Epithelial cell of esophagus (primary cell): ENCODE data around the gene SNX22.
"Not testable (repeated sequence)": the region's sequence is repeated elsewhere in the genome, so short reads cannot be mapped to it uniquely, and the experiment has no call there.

Experiments used
- DNase-seq: peaks from one replicate; pipeline ENCODE4 v3.0.0; 2010; ENCODE audit warnings: low read depth
- H3K4me3 ChIP-seq: 2 replicates; pipeline ENCODE4 v1.5.1; 2011; ENCODE audit warnings: mild to moderate bottlenecking, low read length, control low read depth
- TF ChIP-seq, protein P1 (sequence below): IDR thresholded peaks from 2 replicates; pipeline ENCODE4 v1.5.1; 2011; ENCODE audit warnings: low read depth, mild to moderate bottlenecking, low read length, control low read depth, inconsistent platforms; ENCODE audit not compliant: insufficient read depth; ENCODE audit errors: missing control alignments

The SNX22 gene

DNA sequence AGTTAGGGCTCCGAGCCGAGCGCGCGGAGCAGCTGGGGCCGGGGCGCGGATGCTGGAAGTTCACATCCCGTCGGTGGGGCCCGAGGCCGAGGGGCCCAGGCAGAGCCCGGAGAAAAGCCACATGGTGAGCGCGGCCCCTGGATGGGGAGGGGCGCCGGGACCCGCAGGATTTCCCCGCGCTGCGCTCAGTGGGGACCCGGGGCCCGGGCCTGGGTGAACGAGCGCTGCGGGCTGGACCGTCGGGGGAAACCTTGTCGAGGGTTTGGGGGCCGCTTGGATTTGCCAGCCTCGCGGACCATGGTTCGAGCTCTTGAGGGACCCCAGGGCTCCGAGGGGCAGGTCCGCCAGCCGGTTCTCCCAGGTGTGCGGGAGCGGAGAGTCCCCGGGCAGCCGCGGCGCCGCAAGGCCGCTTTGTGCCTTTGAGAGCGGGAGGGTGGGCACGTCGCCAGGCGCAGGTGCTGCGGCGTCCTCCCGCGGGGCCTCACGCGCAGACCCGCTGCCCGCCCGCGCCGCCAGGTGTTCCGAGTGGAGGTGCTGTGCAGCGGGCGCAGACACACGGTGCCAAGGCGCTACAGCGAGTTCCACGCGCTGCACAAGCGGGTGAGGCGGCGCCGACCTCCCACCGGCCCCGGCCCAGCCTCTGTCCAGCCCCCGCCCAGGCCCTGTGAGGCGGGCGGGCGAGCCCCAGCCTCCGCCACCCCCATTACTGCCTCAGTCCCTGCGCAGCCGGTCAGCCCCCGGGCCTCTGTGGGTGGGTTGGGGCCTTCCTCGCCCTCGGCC is at the start of gene SNX22:
Gene SNX22, plus strand, starts transcription at position 5 of the 780 bp plus-strand sequence. Its CDS starts 45 bp downstream, at position 50.
- H3K4me3 ChIP-seq: peak within 1 kb of the TSS; percentile 40
- TF ChIP-seq, protein P1, sequence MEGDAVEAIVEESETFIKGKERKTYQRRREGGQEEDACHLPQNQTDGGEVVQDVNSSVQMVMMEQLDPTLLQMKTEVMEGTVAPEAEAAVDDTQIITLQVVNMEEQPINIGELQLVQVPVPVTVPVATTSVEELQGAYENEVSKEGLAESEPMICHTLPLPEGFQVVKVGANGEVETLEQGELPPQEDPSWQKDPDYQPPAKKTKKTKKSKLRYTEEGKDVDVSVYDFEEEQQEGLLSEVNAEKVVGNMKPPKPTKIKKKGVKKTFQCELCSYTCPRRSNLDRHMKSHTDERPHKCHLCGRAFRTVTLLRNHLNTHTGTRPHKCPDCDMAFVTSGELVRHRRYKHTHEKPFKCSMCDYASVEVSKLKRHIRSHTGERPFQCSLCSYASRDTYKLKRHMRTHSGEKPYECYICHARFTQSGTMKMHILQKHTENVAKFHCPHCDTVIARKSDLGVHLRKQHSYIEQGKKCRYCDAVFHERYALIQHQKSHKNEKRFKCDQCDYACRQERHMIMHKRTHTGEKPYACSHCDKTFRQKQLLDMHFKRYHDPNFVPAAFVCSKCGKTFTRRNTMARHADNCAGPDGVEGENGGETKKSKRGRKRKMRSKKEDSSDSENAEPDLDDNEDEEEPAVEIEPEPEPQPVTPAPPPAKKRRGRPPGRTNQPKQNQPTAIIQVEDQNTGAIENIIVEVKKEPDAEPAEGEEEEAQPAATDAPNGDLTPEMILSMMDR: no peak
- peak; percentile 13 for DNase-seq

DNA sequence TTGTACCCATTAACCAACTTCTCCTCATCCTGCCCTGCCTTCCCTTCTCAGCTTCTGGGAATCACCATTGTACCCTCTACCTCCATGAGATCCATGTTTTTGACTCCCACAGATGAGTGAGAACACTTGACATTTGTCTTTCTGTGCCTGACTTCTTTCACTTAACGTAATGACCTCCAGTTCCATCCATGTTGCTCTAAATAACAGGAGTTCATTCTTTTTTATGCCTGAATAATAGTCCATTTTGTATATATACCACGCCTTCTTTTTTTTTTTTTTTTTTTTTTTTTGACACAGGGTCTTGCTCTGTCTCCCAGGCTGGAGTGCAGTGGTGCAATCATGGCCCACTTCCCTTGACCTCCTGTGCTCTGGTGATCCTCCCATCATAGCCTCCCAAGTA is 49.0 kb upstream of the SNX22 start:
- TF ChIP-seq, protein P1: no peak
- H3K4me3 ChIP-seq: no peak overlapping the region
- no peak for DNase-seq

DNA sequence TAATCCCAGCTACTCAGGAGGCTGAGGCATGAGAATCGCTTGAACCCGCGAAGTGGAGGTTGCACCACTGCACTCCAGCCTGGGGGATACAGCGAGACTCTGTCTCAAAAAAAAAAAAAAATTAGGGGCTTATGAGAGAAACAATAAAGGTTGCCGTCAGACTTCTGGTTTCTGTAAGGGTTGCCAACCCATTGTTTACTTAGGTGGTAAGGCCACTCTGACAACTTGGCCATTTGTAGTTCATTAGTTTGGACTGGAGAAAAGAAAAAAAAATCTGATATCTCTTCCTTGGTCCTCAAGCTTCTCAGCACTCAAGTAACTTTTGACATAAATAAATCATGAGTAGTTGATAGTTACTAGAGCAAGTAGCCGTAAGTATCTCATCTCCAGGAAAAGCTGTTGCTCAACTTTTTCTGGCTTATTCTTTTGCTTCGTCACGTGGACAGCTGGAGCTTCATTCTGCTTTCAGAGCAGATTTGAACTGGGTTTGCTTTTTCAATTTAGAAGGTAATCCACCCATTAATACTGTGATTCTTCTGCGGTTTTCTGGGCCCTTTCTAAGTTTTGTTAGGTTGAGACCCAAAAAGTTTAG is 46.3 kb upstream of the SNX22 start:
- H3K4me3 ChIP-seq: no peak overlapping the region
- TF ChIP-seq, protein P1: no peak
- DNase-seq: peak; percentile 27

DNA sequence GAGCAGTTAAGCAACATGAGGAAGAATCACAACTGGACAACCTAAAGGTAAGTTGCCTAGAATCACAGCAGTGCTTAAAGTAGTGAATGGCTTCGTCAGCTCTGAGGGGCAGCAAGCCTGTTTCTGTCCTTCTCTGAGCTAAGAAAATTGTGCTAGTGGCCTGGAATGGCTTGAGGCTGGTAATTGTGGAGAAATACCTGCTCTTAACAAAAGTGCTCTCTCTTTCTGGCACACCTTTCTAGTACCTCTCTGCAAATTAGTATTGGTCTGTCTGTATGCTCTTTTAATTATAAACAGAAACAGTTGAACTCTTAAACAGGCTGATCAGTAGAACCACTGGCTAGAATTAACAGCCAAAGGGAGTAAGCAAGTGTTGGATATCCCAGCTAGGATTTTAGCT is 44.2 kb upstream of the SNX22 start:
- TF ChIP-seq, protein P1: no peak
- H3K4me3 ChIP-seq: no peak overlapping the region
- no peak for DNase-seq

DNA sequence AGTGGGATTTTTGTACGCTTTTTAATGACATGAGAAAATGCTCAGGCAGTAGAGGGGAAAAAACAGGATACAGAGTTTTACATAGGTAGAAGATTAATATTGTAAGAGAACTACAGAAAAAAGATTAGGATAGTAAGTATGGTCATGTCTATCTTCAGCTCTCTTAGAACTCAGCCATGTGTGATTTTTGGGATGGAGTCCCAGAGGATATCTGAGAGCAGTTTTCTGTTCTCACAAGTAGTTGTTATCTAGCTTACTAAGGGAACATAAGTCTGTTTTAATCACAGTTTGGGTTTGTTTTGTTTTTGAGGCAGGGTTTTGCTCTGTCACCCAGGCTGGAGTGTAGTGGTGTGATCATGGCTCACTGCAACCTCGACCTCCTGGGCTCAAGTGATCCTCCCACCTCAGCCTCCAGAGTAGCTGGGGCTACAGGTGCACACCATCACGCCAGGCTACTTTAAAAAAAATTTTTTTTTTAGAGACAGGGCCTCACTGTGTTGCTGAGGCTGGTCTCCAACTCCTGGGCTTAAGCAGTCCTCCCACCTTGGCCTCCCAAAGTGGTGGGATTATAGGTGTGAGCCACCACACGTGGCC is 41.3 kb upstream of the SNX22 start:
- DNase-seq, H3K4me3 ChIP-seq: not testable (repeated sequence)

DNA sequence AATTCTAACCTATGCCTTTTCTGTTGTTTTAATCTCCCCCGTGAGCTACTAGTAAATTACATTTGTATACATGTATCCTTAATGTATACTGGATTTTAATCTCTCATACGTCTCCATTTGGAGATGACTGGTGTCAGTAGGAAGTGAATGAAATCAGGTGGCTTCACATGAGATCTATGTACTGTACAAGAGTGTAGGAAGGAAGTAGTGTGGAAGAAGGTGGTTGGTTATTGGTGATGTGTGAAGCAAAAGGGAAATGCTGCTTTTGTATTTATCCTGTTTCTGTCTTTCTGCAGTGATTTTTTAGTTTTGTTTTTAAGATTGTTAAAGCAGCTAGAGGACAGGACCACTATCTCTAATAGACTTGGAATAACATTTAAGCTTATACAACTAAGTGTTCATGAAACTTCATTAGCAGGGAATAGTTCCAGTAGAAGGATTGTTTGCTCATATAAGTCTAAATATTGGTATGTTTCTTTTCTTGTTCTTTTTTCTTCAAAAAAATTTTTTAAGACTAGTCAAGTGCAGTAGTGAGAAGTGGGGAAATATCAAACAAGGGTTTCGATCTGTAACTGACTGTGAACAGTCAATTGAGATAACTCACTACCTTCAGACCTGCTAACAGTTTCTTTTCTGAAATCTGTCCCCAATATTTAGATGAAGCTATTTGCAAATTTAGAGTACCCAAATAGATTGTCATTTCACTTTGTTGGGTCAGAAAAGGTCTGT is 40.4 kb upstream of the SNX22 start:
- TF ChIP-seq, protein P1: no peak
- DNase-seq: no peak
- no peak overlapping the region for H3K4me3 ChIP-seq

DNA sequence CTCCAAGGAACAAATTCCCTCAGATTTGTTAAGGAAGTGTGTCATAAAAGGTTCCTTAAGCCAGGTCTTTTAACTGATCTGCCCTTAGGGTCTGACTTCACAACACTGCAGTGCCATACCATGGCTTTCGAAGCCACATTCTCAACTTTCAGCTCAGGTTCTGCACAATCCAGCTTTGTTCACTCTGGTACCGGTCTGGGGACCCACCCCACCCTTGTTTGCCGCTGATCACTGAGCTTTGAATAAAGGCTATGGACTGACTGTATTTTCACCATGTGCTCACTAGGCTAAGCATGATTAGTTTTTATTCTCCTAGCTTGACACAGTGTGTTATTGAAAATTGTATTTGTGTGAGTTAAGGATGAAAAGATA is 39.9 kb upstream of the SNX22 start:
- TF ChIP-seq, protein P1: no peak
- no peak overlapping the region for H3K4me3 ChIP-seq
- peak; percentile 13 for DNase-seq
